A549 (cell line): ENCODE results near the gene FANCC. TPM values are rescaled to one million over a fixed set of nuclear protein-coding genes. Genes with fewer than 3 reads are reported as not detected.
A peak's percentile ranks its signal among the peaks of the same experiment; 100 is the strongest.

ENCODE experiments used
- ATAC-seq, 2 experiments: fragments of 200-7000 bp in 1 of 2; fragments of >200 bp in 1 of 2; cut with Nextera tagmentation in 1 of 2; cut with Tn5 transposase in 1 of 2; 3 replicates each; pipeline versions ENCODE4 v1.8.0 to v1.9.1; 2018 to 2020; ENCODE audit warnings: mild to moderate bottlenecking in 1 of 2, moderate library complexity in 1 of 2
- CTCF ChIA-PET: fragments of 300-600 bp; sonication (Branson Sonifier 250); formaldehyde crosslinking; extraction: SDS; loops from one replicate; lab custom pipeline; 2021; ENCODE audit warnings: antibody characterized with exemption, inconsistent platforms; lab: Yijun Ruan, JAX
- POLR2A ChIA-PET: fragments of 350-600 bp; formaldehyde crosslinking; extraction: SDS; loops from one replicate; lab custom pipeline; 2021; ENCODE audit warnings: antibody characterized with exemption, inconsistent platforms; lab: Yijun Ruan, JAX
- DNase-seq, 2 experiments: peaks; one replicate each; pipeline versions ENCODE4 v3.0.0 to v3.0.0-alpha.2; 2011 to 2016; ENCODE audit warnings: low read depth in 1 of 2, low spot score in 1 of 2
- FAIRE-seq: peaks from 2 replicates; lab custom pipeline; 2011; peaks lifted over from hg19 to GRCh38; lab: Jason Lieb, UNC
- H3K27ac ChIP-seq, 2 experiments: fragments of >200 bp; sonication (Bioruptor Twin); formaldehyde crosslinking; 3 replicates each; pipeline ENCODE4 v1.5.1; 2016 to 2017
- H3K4me1 ChIP-seq: fragments of >200 bp; sonication (Bioruptor Twin); formaldehyde crosslinking; 3 replicates; pipeline ENCODE4 v1.6.1; 2016
- H3K4me2 ChIP-seq: fragments of >200 bp; sonication (Bioruptor Twin); formaldehyde crosslinking; 3 replicates; pipeline ENCODE4 v1.6.1; 2016
- H3K4me3 ChIP-seq: fragments of >200 bp; sonication (Bioruptor Twin); formaldehyde crosslinking; 3 replicates; pipeline ENCODE4 v1.5.1; 2016
- H3K9me3 ChIP-seq: fragments of >200 bp; sonication (Bioruptor Twin); formaldehyde crosslinking; 3 replicates; pipeline ENCODE4 v1.6.1; 2016
- CBX2 ChIP-seq: fragments of 200-600 bp; sonication (generic); IDR thresholded peaks from 2 replicates; pipeline ENCODE4 v1.6.1; 2016; ENCODE audit warnings: low read depth, mild to moderate bottlenecking, borderline replicate concordance
- CBX8 ChIP-seq: fragments of 200-600 bp; sonication (generic); IDR thresholded peaks from 2 replicates; pipeline ENCODE4 v1.6.1; 2016
- CHD2 ChIP-seq: fragments of 150-350 bp; IDR thresholded peaks from 2 replicates; pipeline ENCODE4 v1.6.1; 2014; ENCODE audit warnings: low read length; ENCODE audit not compliant: partially characterized antibody
- CTCF ChIP-seq: fragments of >200 bp; sonication (Bioruptor Twin); formaldehyde crosslinking; IDR thresholded peaks from 3 replicates; pipeline ENCODE4 v1.5.1; 2016
- EP300 ChIP-seq, 2 experiments: fragments of >200 bp; sonication (Bioruptor Twin); formaldehyde crosslinking; IDR thresholded peaks; 2 replicates in 1 of 2; 3 replicates in 1 of 2; pipeline ENCODE4 v1.6.1; 2016 to 2017
- ESRRA ChIP-seq: fragments of 150-350 bp; IDR thresholded peaks from 2 replicates; pipeline ENCODE4 v1.6.1; 2014; ENCODE audit warnings: mild to moderate bottlenecking, low read length, borderline replicate concordance
- FOSB ChIP-seq: fragments of 250-450 bp; sonication (Bioruptor Pico); IDR thresholded peaks from 2 replicates; pipeline ENCODE4 v1.5.0; 2020; ENCODE audit warnings: mild to moderate bottlenecking, moderate library complexity
- HDAC2 ChIP-seq: fragments of 200-600 bp; sonication (generic); IDR thresholded peaks from 2 replicates; pipeline ENCODE4 v1.6.1; 2016
- HEYL ChIP-seq: fragments of 250-450 bp; sonication (Bioruptor Pico); IDR thresholded peaks from 2 replicates; pipeline ENCODE4 v1.8.0; 2021; ENCODE audit warnings: mild to moderate bottlenecking, moderate library complexity
- HOXA7 ChIP-seq: fragments of 250-450 bp; sonication (Bioruptor Pico); IDR thresholded peaks from 2 replicates; pipeline ENCODE4 v1.5.0; 2020; ENCODE audit warnings: mild to moderate bottlenecking, moderate library complexity
- KDM1A ChIP-seq: fragments of 200-600 bp; sonication (generic); IDR thresholded peaks from 2 replicates; pipeline ENCODE4 v1.6.1; 2016; ENCODE audit warnings: low read depth, mild to moderate bottlenecking
- KDM5A ChIP-seq: fragments of 200-600 bp; sonication (generic); IDR thresholded peaks from 2 replicates; pipeline ENCODE4 v1.6.1; 2016; ENCODE audit warnings: antibody characterized with exemption, mild to moderate bottlenecking
- MAFK ChIP-seq: fragments of 450-650 bp; IDR thresholded peaks from 2 replicates; pipeline ENCODE4 v1.6.1; 2014; ENCODE audit not compliant: partially characterized antibody
- MAX ChIP-seq: IDR thresholded peaks from 2 replicates; pipeline ENCODE4 v1.6.1; 2012
- MYC ChIP-seq: IDR thresholded peaks from 2 replicates; pipeline ENCODE4 v1.6.1; 2012; ENCODE audit warnings: mild to moderate bottlenecking, inconsistent platforms, low read length, improper control_type of control experiment, borderline replicate concordance
- PHF8 ChIP-seq: fragments of 200-600 bp; sonication (generic); IDR thresholded peaks from 2 replicates; pipeline ENCODE4 v1.6.1; 2016; ENCODE audit warnings: low read depth, mild to moderate bottlenecking, antibody characterized with exemption, moderate library complexity, borderline replicate concordance
- POLR2AphosphoS2 ChIP-seq: conservative IDR thresholded peaks from 2 replicates; pipeline ENCODE4 v1.6.1; 2012; ENCODE audit warnings: low read length, improper control_type of control experiment, inconsistent platforms
- RARB ChIP-seq: fragments of 250-450 bp; sonication (Bioruptor Pico); IDR thresholded peaks from 2 replicates; pipeline ENCODE4 v1.8.0; 2021; ENCODE audit warnings: mild to moderate bottlenecking, moderate library complexity
- REST ChIP-seq: fragments of 200-600 bp; sonication (generic); IDR thresholded peaks from 2 replicates; pipeline ENCODE4 v1.6.1; 2016; ENCODE audit warnings: antibody characterized with exemption, mild to moderate bottlenecking, moderate library complexity
- RFX5 ChIP-seq: fragments of 450-650 bp; IDR thresholded peaks from 2 replicates; pipeline ENCODE4 v1.7.1; 2014; ENCODE audit warnings: antibody characterized with exemption, mild to moderate bottlenecking, moderate library complexity
- TP53 ChIP-seq: fragments of 250-450 bp; sonication (Bioruptor Pico); IDR thresholded peaks from 2 replicates; pipeline ENCODE4 v1.5.0; 2021; ENCODE audit warnings: mild to moderate bottlenecking, moderate library complexity
- ZC3H11A ChIP-seq: fragments of 450-650 bp; IDR thresholded peaks from 2 replicates; pipeline ENCODE4 v1.6.1; 2014; ENCODE audit warnings: antibody characterized with exemption, mild to moderate bottlenecking
- ZFP36 ChIP-seq: fragments of 450-650 bp; IDR thresholded peaks from 2 replicates; pipeline ENCODE4 v1.6.1; 2014; ENCODE audit warnings: borderline replicate concordance; ENCODE audit not compliant: partially characterized antibody
- WGBS: methylation state at CpG from one replicate; pipeline ENCODE4 v1.1.6; 2017; ENCODE audit errors: missing lambda C conversion rate; 5-methylcytosine and 5-hydroxymethylcytosine counted together
- polyA plus RNA-seq, 4 experiments: library from polyadenylated mRNA; depleted of rRNA in 3 of 4; stranded (reverse); fragments of >200 nt; fragmentation: RNase III in 1 of 4; extraction: RNeasy Plus Mini Kit Qiagen cat#74134 plus additional on column Dnase treatment in 1 of 4; gene quantifications; 2 replicates in 3 of 4; 3 replicates in 1 of 4; pipeline ENCODE4 v1.2.3, GENCODE V29; 2011 to 2017

The FANCC gene
- polyA plus RNA-seq, 2 of the 4 experiments (the other 2 are of a cell fraction) = 13.5 to 24.9 TPM

GRCh38 chr9:95307538-95307937 is 10.0 kb downstream of the FANCC start (continued):
- TF ChIP-seq POLR2AphosphoS2 (no peak), MAFK (no peak), TP53 (CRISPR knock-in tag) (no peak), ESRRA (no peak)

- H3K9me3 ChIP-seq = no peaks in the 10 kb centered on the region
- 94% methylated on average over 6 of the region's 6 CpGs for WGBS
- POLR2A ChIA-PET = no interaction called here
- ATAC-seq (no peak), DNase-seq (no peak), FAIRE-seq (no peak)
- H3K4me1 ChIP-seq = peaks cover 17% of the 10 kb centered on the region
- peak overlapping the region; percentile 59; the same call in 2 of the 3 replicates for H3K4me2 ChIP-seq
- TF ChIP-seq CBX8 = no peak
- TF ChIP-seq MAX = no peak
- no peak for TF ChIP-seq MYC
- no peak for TF ChIP-seq KDM5A
- no peak for TF ChIP-seq CBX2
- TF ChIP-seq RFX5 = no peak
- TF ChIP-seq ZFP36 = no peak
- TF ChIP-seq EP300 (IDR thresholded peaks at IDR 0.05) = no peak
- no peak for TF ChIP-seq RARB (CRISPR knock-in tag)
- TF ChIP-seq FOSB (CRISPR knock-in tag) = no peak
- TF ChIP-seq HDAC2 = no peak
- TF ChIP-seq KDM1A = no peak
- no peak for TF ChIP-seq HOXA7 (CRISPR knock-in tag)
- no peak for TF ChIP-seq HEYL (CRISPR knock-in tag)
- TF ChIP-seq REST = no peak
- no peak for TF ChIP-seq ESRRA
- no peak for TF ChIP-seq CTCF
- TF ChIP-seq CHD2 = no peak
- no peak for TF ChIP-seq PHF8
- TF ChIP-seq ZC3H11A = no peak
- TF ChIP-seq, all 56 proteins: peak for 0
- CTCF ChIA-PET = no interaction called here
- Histone ChIP-seq H3K4me3 (no peak overlapping the region), H3K27ac (no peak overlapping the region)
Observed at GRCh38 chr9:95306819-95307218, 10.7 kb downstream of the FANCC start.
